Breast epithelium (tissue), 4 donors: ENCODE data around the gene TLDC2. TPM values are rescaled to one million over a fixed set of nuclear protein-coding genes. Genes with fewer than 3 reads are reported as not detected.

ENCODE experiments used
- DNase-seq, 2 donors: peaks; one replicate each; pipeline ENCODE4 v3.0.0-alpha.2; 2019; ENCODE audit warnings: low spot score in 2 of 2
- H3K27ac ChIP-seq, 2 donors: fragments of 200-600 bp; sonication (generic) in 1 of 2; one replicate each; pipeline ENCODE4 v1.5.1; 2016 to 2019; ENCODE audit warnings: mild to moderate bottlenecking in 1 of 2
- H3K27me3 ChIP-seq, 2 donors: fragments of 200-600 bp; sonication (generic) in 1 of 2; one replicate each; pipeline versions ENCODE4 v1.5.1 to v1.6.0; 2017 to 2019; ENCODE audit warnings: control low read depth in 1 of 2, mild to moderate bottlenecking in 1 of 2
- H3K36me3 ChIP-seq: fragments of 200-600 bp; one replicate; pipeline ENCODE4 v1.5.1; 2019
- H3K4me1 ChIP-seq, 2 donors: fragments of 200-600 bp; sonication (generic); one replicate each; pipeline ENCODE4 v1.5.1; 2016 to 2019; ENCODE audit warnings: control low read depth in 1 of 2
- H3K4me3 ChIP-seq, 3 donors: fragments of 200-600 bp; sonication (generic); 1 replicate in 2 of 3; 2 replicates in 1 of 3; pipeline ENCODE4 v1.5.1; 2016 to 2019; ENCODE audit warnings: mild to moderate bottlenecking in 3 of 3, moderate library complexity in 2 of 3
- H3K9me3 ChIP-seq, 2 donors: fragments of 200-600 bp; sonication (generic) in 1 of 2; one replicate each; pipeline ENCODE4 v1.5.1; 2016 to 2019; ENCODE audit warnings: control low read depth in 1 of 2
- POLR2A ChIP-seq: fragments of 450-650 bp; IDR thresholded peaks from one replicate; pipeline ENCODE4 v1.6.1; 2016; ENCODE audit warnings: antibody characterized with exemption, mild to moderate bottlenecking, moderate library complexity
- POLR2AphosphoS5 ChIP-seq, 3 donors: sonication (generic); formaldehyde crosslinking; IDR thresholded peaks; one replicate each; pipeline ENCODE4 v1.6.1; 2017; ENCODE audit warnings: antibody characterized with exemption in 3 of 3
- intact Hi-C: fragments of 100-400 bp; cut with DNase I; formaldehyde crosslinking; loops from one replicate; pipeline ENCODE4 v1.15.1; 2023; ENCODE audit warnings: low total_unique reads
- total RNA-seq, 3 donors: library from RNA; depleted of rRNA; stranded (reverse); fragments of >200 nt; gene quantifications; one replicate each; pipeline ENCODE4 v1.1.0, GENCODE V29; 2016
- TF ChIP-seq, protein P1 (sequence below), 3 donors: fragments of 450-650 bp; IDR thresholded peaks; one replicate each; pipeline ENCODE4 v1.5.1; 2016 to 2017; ENCODE audit warnings: antibody characterized with exemption in 3 of 3, mild to moderate bottlenecking in 3 of 3, moderate library complexity in 3 of 3

The TLDC2 gene
- total RNA-seq, 3 donors from 2014 or later, result 1.1 TPM; not detected in 2

DNA sequence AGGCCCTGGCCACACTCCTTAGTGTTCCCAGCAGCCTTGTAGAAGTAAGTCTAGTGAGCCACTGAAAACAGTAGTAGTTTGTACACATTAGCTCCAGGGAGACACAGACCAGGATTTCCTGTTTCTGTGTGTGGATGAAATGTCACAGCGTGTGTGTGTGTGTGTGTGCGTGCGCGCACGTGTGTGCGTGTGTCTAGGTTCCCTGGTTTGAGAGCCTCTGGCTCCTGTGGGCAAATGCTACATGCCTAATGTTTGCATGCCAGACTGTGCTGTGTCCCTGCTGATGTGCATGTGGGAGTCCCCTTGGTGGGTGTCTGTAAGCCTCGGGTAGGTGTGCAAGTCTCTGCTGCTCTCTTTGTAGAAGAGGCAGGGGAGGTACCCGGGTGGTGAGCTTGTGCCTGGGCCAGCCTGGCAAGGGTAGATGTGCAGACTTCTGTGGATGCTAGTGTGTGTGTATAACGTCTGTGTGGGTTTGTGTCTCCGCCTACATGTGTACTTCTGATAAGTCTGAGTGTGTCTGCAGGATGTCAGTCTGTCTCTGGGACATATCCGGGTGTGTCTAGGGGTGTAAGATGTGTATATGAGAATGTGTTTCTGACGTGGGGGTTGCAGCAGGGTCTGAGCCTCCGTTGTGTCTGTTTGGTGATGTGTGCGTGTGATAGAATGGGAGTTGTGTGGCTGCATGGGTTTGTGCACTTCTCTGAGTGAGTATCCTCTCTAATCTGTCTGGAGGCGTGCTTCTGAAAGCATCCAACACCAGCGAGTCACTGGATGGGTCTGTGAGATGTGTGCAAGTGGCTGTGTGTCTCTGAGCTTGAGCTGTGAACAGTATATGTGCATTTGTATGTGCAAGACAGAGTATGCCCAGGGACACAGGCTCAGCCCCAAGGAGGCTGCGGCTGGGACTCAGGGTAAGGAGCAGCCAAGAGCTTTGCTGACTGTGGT lies 19.0 kb upstream of the TLDC2 start:
- H3K4me3 ChIP-seq, result peak overlapping the region in 1 of 3 donors; percentile 12
- TF ChIP-seq, protein P1, sequence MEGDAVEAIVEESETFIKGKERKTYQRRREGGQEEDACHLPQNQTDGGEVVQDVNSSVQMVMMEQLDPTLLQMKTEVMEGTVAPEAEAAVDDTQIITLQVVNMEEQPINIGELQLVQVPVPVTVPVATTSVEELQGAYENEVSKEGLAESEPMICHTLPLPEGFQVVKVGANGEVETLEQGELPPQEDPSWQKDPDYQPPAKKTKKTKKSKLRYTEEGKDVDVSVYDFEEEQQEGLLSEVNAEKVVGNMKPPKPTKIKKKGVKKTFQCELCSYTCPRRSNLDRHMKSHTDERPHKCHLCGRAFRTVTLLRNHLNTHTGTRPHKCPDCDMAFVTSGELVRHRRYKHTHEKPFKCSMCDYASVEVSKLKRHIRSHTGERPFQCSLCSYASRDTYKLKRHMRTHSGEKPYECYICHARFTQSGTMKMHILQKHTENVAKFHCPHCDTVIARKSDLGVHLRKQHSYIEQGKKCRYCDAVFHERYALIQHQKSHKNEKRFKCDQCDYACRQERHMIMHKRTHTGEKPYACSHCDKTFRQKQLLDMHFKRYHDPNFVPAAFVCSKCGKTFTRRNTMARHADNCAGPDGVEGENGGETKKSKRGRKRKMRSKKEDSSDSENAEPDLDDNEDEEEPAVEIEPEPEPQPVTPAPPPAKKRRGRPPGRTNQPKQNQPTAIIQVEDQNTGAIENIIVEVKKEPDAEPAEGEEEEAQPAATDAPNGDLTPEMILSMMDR (IDR thresholded peaks at IDR 0.05), result no peak
- TF ChIP-seq POLR2AphosphoS5 (IDR thresholded peaks at IDR 0.05), result peak in 1 of 3 donors; percentile 32
- TF ChIP-seq POLR2A, result no peak
- H3K27me3 ChIP-seq, result no peaks in the 10 kb centered on the region
- no peaks in the 10 kb centered on the region for H3K9me3 ChIP-seq
- peak in 1 of 2 donors; percentile 64 for DNase-seq
- no peaks in the 10 kb centered on the region for H3K36me3 ChIP-seq
- peaks cover 21 to 26% of the 10 kb centered on the region in 2 donors for H3K4me1 ChIP-seq
- peak overlapping the region; percentile 83 to 85 for H3K27ac ChIP-seq
- intact Hi-C loops, result no loop called here

DNA sequence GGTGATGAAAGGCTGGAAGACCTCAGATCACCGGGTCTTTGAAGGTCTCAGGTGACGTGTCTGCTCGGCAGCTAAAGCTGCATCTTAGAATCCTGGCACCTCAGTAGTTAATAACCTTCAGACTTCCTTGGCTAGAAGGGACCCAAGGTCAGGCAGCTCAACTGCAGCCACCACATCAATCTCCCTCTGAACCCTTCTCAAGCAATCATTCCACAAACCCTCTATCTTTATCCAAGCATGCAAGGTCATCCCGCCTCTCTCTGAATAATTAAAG lies 16.7 kb upstream of the TLDC2 start:
- H3K36me3 ChIP-seq, result no peaks in the 10 kb centered on the region
- TF ChIP-seq POLR2AphosphoS5 (IDR thresholded peaks at IDR 0.05) (no peak), POLR2A (no peak)
- TF ChIP-seq, protein P1 (IDR thresholded peaks at IDR 0.05), result no peak
- H3K4me3 ChIP-seq, result no peak overlapping the region
- peaks cover 19 to 26% of the 10 kb centered on the region in 2 donors for H3K4me1 ChIP-seq
- no peaks in the 10 kb centered on the region for H3K27me3 ChIP-seq
- intact Hi-C loops, result no loop called here
- no peaks in the 10 kb centered on the region for H3K9me3 ChIP-seq
- DNase-seq, result no peak
- H3K27ac ChIP-seq, result no peak overlapping the region

DNA sequence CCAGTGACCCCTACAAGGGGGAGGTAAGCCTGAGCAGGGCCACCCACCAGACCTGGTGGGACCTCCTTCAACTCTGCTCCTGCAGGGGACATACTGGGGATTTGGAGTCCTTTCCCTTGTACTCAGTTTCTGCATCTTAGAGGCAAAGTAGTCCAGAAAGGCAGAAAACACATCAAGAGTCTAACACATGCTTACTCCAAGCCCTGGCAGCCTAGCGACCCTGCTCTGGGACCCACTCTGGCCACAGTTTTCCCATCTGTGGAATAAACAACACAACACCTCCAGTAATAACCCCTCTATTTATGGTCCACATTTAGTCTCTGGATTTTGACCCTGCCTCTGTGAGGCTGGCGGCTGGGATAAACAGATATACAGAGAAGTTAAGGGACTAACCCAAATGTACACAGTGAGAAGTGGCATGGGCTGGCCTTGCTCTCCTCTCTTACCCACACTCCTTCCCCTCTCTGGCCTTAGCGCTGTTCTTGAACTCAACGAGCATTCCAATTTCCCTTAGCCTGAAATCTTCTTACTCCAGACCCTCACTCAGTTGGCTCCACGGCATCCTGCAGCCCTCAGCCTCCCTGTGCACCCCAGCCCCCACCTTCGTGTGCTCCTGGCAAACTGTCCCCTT lies 16.1 kb upstream of the TLDC2 start:
- Histone ChIP-seq H3K36me3 (no peaks in the 10 kb centered on the region), H3K27ac (peak overlapping the region in 1 of 2 donors; percentile 23), H3K4me1 (peaks cover 19 to 26% of the 10 kb centered on the region in 2 donors), H3K9me3 (no peaks in the 10 kb centered on the region), H3K27me3 (no peaks in the 10 kb centered on the region), H3K4me3 (no peak overlapping the region)
- TF ChIP-seq, protein P1 (IDR thresholded peaks at IDR 0.05), result no peak
- no peak for DNase-seq
- intact Hi-C loops, result no loop called here

DNA sequence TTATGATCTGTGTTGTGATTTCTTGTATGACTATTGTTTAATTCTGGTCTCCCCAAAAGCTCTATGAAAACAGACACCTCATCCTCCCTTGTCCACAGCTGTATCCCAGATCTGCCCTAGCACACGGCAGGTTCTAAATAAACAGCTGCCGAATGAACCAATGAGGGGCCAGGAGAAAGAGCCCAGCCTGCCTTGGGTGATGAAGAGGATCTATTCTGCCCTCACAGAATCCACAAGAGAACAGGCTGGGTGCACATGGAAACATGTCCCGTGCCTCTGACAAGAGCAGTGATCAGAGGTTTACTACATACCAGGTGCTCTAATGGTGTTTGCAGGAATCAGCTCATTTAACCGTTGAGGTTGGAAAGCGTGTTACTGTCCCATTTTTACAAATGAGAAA lies 15.6 kb upstream of the TLDC2 start:
- TF ChIP-seq, protein P1 (IDR thresholded peaks at IDR 0.05), result no peak
- TF ChIP-seq POLR2A, result no peak
- no peak for TF ChIP-seq POLR2AphosphoS5 (IDR thresholded peaks at IDR 0.05)
- H3K27ac ChIP-seq, result peak overlapping the region in 1 of 2 donors; percentile 23
- H3K36me3 ChIP-seq, result no peaks in the 10 kb centered on the region
- no peak overlapping the region for H3K4me3 ChIP-seq
- no peaks in the 10 kb centered on the region for H3K9me3 ChIP-seq
- no peak for DNase-seq
- H3K4me1 ChIP-seq, result peaks cover 18 to 25% of the 10 kb centered on the region in 2 donors
- intact Hi-C loops, result no loop called here
- no peaks in the 10 kb centered on the region for H3K27me3 ChIP-seq
